ENCODE results near the gene COLEC12. TPM values are rescaled to one million over a fixed set of nuclear protein-coding genes. Genes with fewer than 3 reads are reported as not detected.

COLEC12 gene
- total RNA-seq, 1 donor from 2014 or later, result 7.3 TPM

- no peak overlapping the region for H3K4me3 ChIP-seq
- TF ChIP-seq CTCF (IDR thresholded peaks at IDR 0.05; ENCODE audit: borderline replicate concordance), result no peak
- no peak for DNase-seq
- intact Hi-C loops (cut with micrococcal nuclease), result no loop called here
- no peaks in the 10 kb centered on the region for H3K4me1 ChIP-seq
- peaks cover 25% of the 10 kb centered on the region for H3K27me3 ChIP-seq (ENCODE audit: low read depth)
- no peak overlapping the region for H3K27ac ChIP-seq (replicated peaks)
- H3K9me3 ChIP-seq (replicated peaks), result no peaks in the 10 kb centered on the region
- no peaks in the 10 kb centered on the region for H3K36me3 ChIP-seq
These were observed 31.5 kb upstream of the COLEC12 start for GRCh38 chr18:532018-532417.

- no peak for TF ChIP-seq CTCF (IDR thresholded peaks at IDR 0.05; ENCODE audit: borderline replicate concordance)
- no peaks in the 10 kb centered on the region for H3K4me1 ChIP-seq
- intact Hi-C loops (cut with micrococcal nuclease), result no loop called here
- peaks cover 25% of the 10 kb centered on the region for H3K27me3 ChIP-seq (ENCODE audit: low read depth)
- no peak overlapping the region for H3K4me3 ChIP-seq
- H3K27ac ChIP-seq (replicated peaks), result no peak overlapping the region
- DNase-seq, result no peak
- no peaks in the 10 kb centered on the region for H3K36me3 ChIP-seq
- no peaks in the 10 kb centered on the region for H3K9me3 ChIP-seq (replicated peaks)
These were observed 26.6 kb upstream of the COLEC12 start for GRCh38 chr18:527146-527545.

- no peak for DNase-seq
- no peak for TF ChIP-seq CTCF (IDR thresholded peaks at IDR 0.05; ENCODE audit: borderline replicate concordance)
- H3K27me3 ChIP-seq (ENCODE audit: low read depth), result peaks cover 25% of the 10 kb centered on the region
- H3K9me3 ChIP-seq (replicated peaks), result no peaks in the 10 kb centered on the region
- H3K27ac ChIP-seq (replicated peaks), result no peak overlapping the region
- no peaks in the 10 kb centered on the region for H3K4me1 ChIP-seq
- H3K36me3 ChIP-seq, result no peaks in the 10 kb centered on the region
- H3K4me3 ChIP-seq, result no peak overlapping the region
- intact Hi-C loops (cut with micrococcal nuclease), result no loop called here
These were observed 26.2 kb upstream of the COLEC12 start for GRCh38 chr18:526681-527080.

GRCh38 chr18:525036-525797 lies 24.7 kb upstream of the COLEC12 start:
- TF ChIP-seq CTCF (IDR thresholded peaks at IDR 0.05; ENCODE audit: borderline replicate concordance), result no peak
- no peak overlapping the region for H3K27ac ChIP-seq (replicated peaks)
- DNase-seq, result no peak
- no peaks in the 10 kb centered on the region for H3K9me3 ChIP-seq (replicated peaks)
- H3K4me1 ChIP-seq, result no peaks in the 10 kb centered on the region
- no peak overlapping the region for H3K4me3 ChIP-seq
- H3K27me3 ChIP-seq (ENCODE audit: low read depth), result peaks cover 25% of the 10 kb centered on the region
- H3K36me3 ChIP-seq, result no peaks in the 10 kb centered on the region
- intact Hi-C loops (cut with micrococcal nuclease), result no loop called here

GRCh38 chr18:524466-524865 lies 24.0 kb upstream of the COLEC12 start:
- Histone ChIP-seq H3K9me3 (replicated peaks) (no peaks in the 10 kb centered on the region), H3K4me1 (peaks cover 3% of the 10 kb centered on the region), H3K4me3 (no peak overlapping the region), H3K27ac (replicated peaks) (no peak overlapping the region), H3K36me3 (no peaks in the 10 kb centered on the region), H3K27me3 (ENCODE audit: low read depth) (peaks cover 20% of the 10 kb centered on the region)
- no peak for TF ChIP-seq CTCF (IDR thresholded peaks at IDR 0.05; ENCODE audit: borderline replicate concordance)
- no peak for DNase-seq
- intact Hi-C loops (cut with micrococcal nuclease), result no loop called here
